Measurements from ENCODE around the gene KCNH2.

DNA sequence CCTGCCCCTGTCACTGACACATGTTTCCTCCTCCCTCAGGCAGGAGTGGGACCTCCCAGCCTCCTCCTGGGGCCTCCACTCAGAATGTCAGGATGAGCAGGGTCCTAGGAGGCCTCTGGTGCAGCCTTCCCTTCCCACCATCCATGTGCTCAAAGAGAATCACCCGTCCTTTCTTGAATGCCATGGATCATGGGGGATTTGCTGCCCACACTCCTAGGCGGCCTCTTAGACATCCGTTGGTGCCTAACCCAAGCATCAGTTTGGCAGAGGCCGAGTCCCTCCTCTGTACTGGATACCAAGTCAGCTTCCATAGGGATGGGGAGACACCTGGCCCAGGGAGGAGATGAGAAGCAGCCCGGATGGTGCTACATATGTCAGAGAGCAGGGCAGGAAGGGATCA, 19.7 kb upstream of the KCNH2 start:
- TF ChIP-seq, protein P1, sequence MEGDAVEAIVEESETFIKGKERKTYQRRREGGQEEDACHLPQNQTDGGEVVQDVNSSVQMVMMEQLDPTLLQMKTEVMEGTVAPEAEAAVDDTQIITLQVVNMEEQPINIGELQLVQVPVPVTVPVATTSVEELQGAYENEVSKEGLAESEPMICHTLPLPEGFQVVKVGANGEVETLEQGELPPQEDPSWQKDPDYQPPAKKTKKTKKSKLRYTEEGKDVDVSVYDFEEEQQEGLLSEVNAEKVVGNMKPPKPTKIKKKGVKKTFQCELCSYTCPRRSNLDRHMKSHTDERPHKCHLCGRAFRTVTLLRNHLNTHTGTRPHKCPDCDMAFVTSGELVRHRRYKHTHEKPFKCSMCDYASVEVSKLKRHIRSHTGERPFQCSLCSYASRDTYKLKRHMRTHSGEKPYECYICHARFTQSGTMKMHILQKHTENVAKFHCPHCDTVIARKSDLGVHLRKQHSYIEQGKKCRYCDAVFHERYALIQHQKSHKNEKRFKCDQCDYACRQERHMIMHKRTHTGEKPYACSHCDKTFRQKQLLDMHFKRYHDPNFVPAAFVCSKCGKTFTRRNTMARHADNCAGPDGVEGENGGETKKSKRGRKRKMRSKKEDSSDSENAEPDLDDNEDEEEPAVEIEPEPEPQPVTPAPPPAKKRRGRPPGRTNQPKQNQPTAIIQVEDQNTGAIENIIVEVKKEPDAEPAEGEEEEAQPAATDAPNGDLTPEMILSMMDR (IDR thresholded peaks at IDR 0.05): no peak
- no peak for TF ChIP-seq ZFX (IDR thresholded peaks at IDR 0.05; ENCODE audit: borderline replicate concordance)
